MM.1S (cell line): ENCODE measurements around the gene TYR.
"Not testable (repeated sequence)": the region's sequence is repeated elsewhere in the genome, so short reads cannot be mapped to it uniquely, and the experiment has no call there.

ENCODE experiments used
- EZH2 ChIP-seq: fragments of 300-600 bp; sonication (generic); optimal IDR thresholded peaks from 2 replicates; pipeline ENCODE3; 2017; ENCODE audit warnings: low read depth, mild to moderate bottlenecking, antibody characterized with exemption, low read length, mixed read lengths
- EZH2phosphoT487 ChIP-seq: fragments of 300-600 bp; sonication (generic); IDR thresholded peaks from 2 replicates; pipeline ENCODE4 v1.6.1; 2018; ENCODE audit warnings: antibody characterized with exemption, low read length
- TF ChIP-seq, protein P1 (sequence below): fragments of 300-600 bp; sonication (generic); IDR thresholded peaks from 2 replicates; pipeline ENCODE4 v1.5.1; 2016; ENCODE audit warnings: antibody characterized with exemption, low read length, mixed read lengths

DNA sequence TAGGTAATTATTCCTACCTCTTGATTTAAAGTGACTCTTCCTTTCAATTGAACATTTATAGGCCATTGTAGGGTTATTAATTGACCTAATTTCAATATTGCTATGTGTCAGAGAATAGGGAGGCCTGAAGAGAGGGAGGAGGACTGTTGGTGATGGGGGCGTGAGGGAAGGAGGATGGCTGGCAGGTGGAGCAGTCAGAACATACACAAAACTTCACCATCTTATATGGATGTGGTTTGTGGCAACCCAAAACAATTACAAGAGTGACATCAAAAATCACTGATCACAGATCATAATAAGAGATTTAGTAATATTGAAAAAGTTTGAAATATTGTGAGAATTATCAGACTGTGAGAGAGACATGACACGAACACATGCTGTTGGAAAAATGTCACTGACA lies 95.5 kb downstream of the TYR start:
- TF ChIP-seq, protein P1, sequence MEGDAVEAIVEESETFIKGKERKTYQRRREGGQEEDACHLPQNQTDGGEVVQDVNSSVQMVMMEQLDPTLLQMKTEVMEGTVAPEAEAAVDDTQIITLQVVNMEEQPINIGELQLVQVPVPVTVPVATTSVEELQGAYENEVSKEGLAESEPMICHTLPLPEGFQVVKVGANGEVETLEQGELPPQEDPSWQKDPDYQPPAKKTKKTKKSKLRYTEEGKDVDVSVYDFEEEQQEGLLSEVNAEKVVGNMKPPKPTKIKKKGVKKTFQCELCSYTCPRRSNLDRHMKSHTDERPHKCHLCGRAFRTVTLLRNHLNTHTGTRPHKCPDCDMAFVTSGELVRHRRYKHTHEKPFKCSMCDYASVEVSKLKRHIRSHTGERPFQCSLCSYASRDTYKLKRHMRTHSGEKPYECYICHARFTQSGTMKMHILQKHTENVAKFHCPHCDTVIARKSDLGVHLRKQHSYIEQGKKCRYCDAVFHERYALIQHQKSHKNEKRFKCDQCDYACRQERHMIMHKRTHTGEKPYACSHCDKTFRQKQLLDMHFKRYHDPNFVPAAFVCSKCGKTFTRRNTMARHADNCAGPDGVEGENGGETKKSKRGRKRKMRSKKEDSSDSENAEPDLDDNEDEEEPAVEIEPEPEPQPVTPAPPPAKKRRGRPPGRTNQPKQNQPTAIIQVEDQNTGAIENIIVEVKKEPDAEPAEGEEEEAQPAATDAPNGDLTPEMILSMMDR: not testable (repeated sequence)
- not testable (repeated sequence) for TF ChIP-seq EZH2, EZH2phosphoT487
